Osteoblast (primary cell): Measurements from ENCODE around the gene SLC43A2. TPM values are rescaled to one million over a fixed set of nuclear protein-coding genes. Genes with fewer than 3 reads are reported as not detected.

ENCODE experiments used
- DNase-seq: peaks from one replicate; pipeline ENCODE4 v3.0.0; 2011; ENCODE audit warnings: low spot score, mixed read lengths; ENCODE audit not compliant: insufficient read length; ENCODE audit errors: missing footprints
- H2AFZ ChIP-seq: 2 replicates; pipeline ENCODE4 v1.6.0; 2011; ENCODE audit warnings: mild to moderate bottlenecking, low read length
- H3K27ac ChIP-seq: 2 replicates; pipeline ENCODE4 v1.5.1; 2011; ENCODE audit warnings: mild to moderate bottlenecking, low read depth, low read length, moderate library complexity
- H3K27me3 ChIP-seq: 2 replicates; pipeline ENCODE4 v1.6.0; 2012; ENCODE audit warnings: mild to moderate bottlenecking, control low read depth, inconsistent platforms, low read length, moderate library complexity; ENCODE audit not compliant: insufficient read depth
- H3K36me3 ChIP-seq: 2 replicates; pipeline ENCODE4 v1.5.1; 2011; ENCODE audit warnings: mild to moderate bottlenecking, low read length, control low read depth, moderate library complexity; ENCODE audit not compliant: insufficient read depth
- H3K4me1 ChIP-seq: 2 replicates; pipeline ENCODE4 v1.5.1; 2011; ENCODE audit warnings: mild to moderate bottlenecking, low read length, control low read depth, moderate library complexity; ENCODE audit not compliant: insufficient read depth
- H3K4me2 ChIP-seq: 2 replicates; pipeline ENCODE4 v1.6.0; 2011; ENCODE audit warnings: mild to moderate bottlenecking, low read length; ENCODE audit not compliant: insufficient read depth
- H3K4me3 ChIP-seq: fragments of 200-600 bp; sonication (generic); 3 replicates; pipeline ENCODE4 v1.5.1; 2012; ENCODE audit warnings: mild to moderate bottlenecking, low read length, inconsistent platforms; ENCODE audit not compliant: insufficient read depth
- H3K79me2 ChIP-seq: 2 replicates; pipeline ENCODE4 v1.6.0; 2012; ENCODE audit warnings: mild to moderate bottlenecking, low read length, control low read depth, inconsistent platforms; ENCODE audit not compliant: insufficient read depth
- H3K9me3 ChIP-seq: 2 replicates; pipeline ENCODE4 v1.5.1; 2011; ENCODE audit warnings: low read depth, low read length, control low read depth
- H4K20me1 ChIP-seq: 2 replicates; pipeline ENCODE4 v1.6.0; 2012; ENCODE audit warnings: mild to moderate bottlenecking, low read length, control low read depth; ENCODE audit not compliant: insufficient read depth
- total RNA-seq: library from RNA; depleted of rRNA; stranded (reverse); fragments of >200 nt; gene quantifications from 2 replicates; pipeline ENCODE4 v1.2.3, GENCODE V29; 2012
- TF ChIP-seq, protein P1 (sequence below): IDR thresholded peaks from 2 replicates; pipeline ENCODE4 v1.5.1; 2011; ENCODE audit warnings: mild to moderate bottlenecking, low read depth, low read length, moderate library complexity; ENCODE audit errors: extremely low read depth

Gene SLC43A2
- total RNA-seq, 1 donor: 5.4 TPM

DNA sequence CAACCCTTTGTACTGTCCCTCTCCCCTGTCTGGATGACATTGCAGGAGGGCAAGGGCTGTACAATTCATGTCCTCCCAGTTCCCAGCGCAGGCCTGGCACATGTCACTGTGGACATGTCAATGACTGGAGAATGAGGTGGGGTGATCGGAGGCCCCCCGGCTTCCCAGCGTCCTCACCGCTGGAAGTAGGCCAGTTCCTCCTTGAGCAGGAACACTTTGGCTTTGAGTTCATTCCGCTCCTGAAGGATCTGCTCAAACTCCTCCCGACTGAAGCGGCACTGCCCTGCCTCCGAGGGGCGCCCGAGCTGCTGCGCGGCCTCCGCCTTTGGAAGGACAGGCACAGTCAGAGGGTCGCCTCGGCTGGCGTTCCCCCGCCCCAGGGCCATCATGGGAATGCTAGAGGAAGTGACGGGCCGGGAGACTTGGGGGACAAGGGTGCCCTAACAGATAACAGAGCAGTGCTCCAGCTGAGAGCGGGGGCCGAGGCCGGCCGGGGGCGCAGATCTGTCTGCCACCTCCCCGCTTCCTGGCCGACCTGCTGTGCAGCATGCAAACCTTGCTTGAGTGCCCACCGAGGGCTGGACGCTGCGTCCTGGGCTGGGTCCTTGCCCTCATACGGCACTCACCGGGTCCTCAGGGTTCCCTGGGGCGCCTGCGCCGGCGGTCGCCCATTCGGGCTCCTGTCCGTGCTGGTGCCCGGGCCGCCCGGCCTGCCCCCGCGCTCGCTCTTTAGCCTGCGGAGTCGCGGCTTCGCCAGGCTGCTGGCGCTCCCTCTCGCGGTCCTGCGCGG is 19.7 kb upstream of the SLC43A2 start:
- peak; percentile 86 for DNase-seq
- H3K4me2 ChIP-seq: peak overlapping the region; percentile 93
- no peaks in the 10 kb centered on the region for H3K9me3 ChIP-seq
- TF ChIP-seq, protein P1, sequence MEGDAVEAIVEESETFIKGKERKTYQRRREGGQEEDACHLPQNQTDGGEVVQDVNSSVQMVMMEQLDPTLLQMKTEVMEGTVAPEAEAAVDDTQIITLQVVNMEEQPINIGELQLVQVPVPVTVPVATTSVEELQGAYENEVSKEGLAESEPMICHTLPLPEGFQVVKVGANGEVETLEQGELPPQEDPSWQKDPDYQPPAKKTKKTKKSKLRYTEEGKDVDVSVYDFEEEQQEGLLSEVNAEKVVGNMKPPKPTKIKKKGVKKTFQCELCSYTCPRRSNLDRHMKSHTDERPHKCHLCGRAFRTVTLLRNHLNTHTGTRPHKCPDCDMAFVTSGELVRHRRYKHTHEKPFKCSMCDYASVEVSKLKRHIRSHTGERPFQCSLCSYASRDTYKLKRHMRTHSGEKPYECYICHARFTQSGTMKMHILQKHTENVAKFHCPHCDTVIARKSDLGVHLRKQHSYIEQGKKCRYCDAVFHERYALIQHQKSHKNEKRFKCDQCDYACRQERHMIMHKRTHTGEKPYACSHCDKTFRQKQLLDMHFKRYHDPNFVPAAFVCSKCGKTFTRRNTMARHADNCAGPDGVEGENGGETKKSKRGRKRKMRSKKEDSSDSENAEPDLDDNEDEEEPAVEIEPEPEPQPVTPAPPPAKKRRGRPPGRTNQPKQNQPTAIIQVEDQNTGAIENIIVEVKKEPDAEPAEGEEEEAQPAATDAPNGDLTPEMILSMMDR: no peak
- peak overlapping the region; percentile 79 for H3K4me3 ChIP-seq
- no peaks in the 10 kb centered on the region for H3K79me2 ChIP-seq
- H3K27ac ChIP-seq: peak overlapping the region; percentile 60
- H3K4me1 ChIP-seq: peaks cover 17% of the 10 kb centered on the region
- peaks cover 34% of the 10 kb centered on the region for H3K36me3 ChIP-seq
- peak overlapping the region; percentile 90 for H2AFZ ChIP-seq
- no peaks in the 10 kb centered on the region for H4K20me1 ChIP-seq
- H3K27me3 ChIP-seq: no peaks in the 10 kb centered on the region

- Histone ChIP-seq H3K4me2 (peak overlapping the region; percentile 93), H3K27ac (no peak overlapping the region)
These were observed 19.2 kb upstream of the SLC43A2 start for GRCh38 chr17:1647802-1648171.

DNA sequence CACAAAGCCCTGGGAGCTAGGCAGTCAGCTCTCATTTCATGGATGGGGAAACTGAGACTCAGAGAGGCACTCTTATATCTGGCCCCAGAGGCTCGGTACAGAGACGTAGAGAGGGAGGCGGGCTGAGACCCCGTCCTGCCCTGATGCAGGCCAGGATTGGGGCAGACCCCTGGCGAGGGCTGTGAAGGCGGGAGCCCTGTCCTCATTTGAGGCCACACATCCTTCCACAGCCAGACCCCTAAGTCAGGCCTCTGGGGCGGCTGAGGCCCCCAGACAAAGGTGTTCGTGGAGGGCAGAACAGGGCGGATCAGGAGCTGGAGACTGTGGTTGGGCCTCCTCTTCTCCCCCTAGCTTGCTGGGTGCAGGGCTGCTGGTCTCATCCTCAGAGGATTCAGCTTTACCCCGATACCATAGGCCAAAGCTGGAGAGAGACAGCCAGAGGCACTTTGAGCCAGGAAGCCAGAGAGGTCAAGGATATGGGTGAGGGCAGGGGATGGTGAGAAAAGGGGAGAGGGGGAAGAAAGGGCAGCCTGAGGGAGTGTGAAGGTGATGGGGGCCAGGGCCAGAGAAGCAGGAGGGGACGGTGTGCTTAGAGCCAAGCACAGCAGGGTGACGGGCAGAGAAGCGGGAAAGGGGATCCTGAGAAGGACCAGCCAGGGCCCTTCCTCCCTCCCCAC is 17.7 kb upstream of the SLC43A2 start:
- H3K9me3 ChIP-seq: no peaks in the 10 kb centered on the region
- no peaks in the 10 kb centered on the region for H4K20me1 ChIP-seq
- peak; percentile 54 for DNase-seq
- TF ChIP-seq, protein P1: no peak
- H3K36me3 ChIP-seq: peaks cover 14% of the 10 kb centered on the region
- no peaks in the 10 kb centered on the region for H3K79me2 ChIP-seq
- H3K4me2 ChIP-seq: no peak overlapping the region
- no peak overlapping the region for H3K4me3 ChIP-seq
- H3K4me1 ChIP-seq: peaks cover 17% of the 10 kb centered on the region
- H3K27me3 ChIP-seq: no peaks in the 10 kb centered on the region
- H3K27ac ChIP-seq: no peak overlapping the region
- H2AFZ ChIP-seq: no peak overlapping the region

More at GRCh38 chr17:1647802-1648171, 19.2 kb upstream of the SLC43A2 start:
- peak; percentile 54 for DNase-seq
- no peaks in the 10 kb centered on the region for H3K9me3 ChIP-seq
- H3K79me2 ChIP-seq: no peaks in the 10 kb centered on the region
- H4K20me1 ChIP-seq: no peaks in the 10 kb centered on the region
- peaks cover 29% of the 10 kb centered on the region for H3K36me3 ChIP-seq
- TF ChIP-seq, protein P1: no peak
- H3K4me3 ChIP-seq: no peak overlapping the region
- peaks cover 17% of the 10 kb centered on the region for H3K4me1 ChIP-seq
- no peak overlapping the region for H2AFZ ChIP-seq
- H3K27me3 ChIP-seq: no peaks in the 10 kb centered on the region
